Activated CD4-positive, alpha-beta T cell treated with anti-CD3 and anti-CD28 coated beads, Interleukin-2, amount 50 U/mL, for 1 hour (primary cell): Measurements from ENCODE around the gene OSBPL9.

Source experiments
- DNase-seq: peaks from one replicate; pipeline ENCODE4 v3.0.0-alpha.2; 2020

Gene OSBPL9, protein sequence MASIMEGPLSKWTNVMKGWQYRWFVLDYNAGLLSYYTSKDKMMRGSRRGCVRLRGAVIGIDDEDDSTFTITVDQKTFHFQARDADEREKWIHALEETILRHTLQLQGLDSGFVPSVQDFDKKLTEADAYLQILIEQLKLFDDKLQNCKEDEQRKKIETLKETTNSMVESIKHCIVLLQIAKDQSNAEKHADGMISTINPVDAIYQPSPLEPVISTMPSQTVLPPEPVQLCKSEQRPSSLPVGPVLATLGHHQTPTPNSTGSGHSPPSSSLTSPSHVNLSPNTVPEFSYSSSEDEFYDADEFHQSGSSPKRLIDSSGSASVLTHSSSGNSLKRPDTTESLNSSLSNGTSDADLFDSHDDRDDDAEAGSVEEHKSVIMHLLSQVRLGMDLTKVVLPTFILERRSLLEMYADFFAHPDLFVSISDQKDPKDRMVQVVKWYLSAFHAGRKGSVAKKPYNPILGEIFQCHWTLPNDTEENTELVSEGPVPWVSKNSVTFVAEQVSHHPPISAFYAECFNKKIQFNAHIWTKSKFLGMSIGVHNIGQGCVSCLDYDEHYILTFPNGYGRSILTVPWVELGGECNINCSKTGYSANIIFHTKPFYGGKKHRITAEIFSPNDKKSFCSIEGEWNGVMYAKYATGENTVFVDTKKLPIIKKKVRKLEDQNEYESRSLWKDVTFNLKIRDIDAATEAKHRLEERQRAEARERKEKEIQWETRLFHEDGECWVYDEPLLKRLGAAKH

DNA sequence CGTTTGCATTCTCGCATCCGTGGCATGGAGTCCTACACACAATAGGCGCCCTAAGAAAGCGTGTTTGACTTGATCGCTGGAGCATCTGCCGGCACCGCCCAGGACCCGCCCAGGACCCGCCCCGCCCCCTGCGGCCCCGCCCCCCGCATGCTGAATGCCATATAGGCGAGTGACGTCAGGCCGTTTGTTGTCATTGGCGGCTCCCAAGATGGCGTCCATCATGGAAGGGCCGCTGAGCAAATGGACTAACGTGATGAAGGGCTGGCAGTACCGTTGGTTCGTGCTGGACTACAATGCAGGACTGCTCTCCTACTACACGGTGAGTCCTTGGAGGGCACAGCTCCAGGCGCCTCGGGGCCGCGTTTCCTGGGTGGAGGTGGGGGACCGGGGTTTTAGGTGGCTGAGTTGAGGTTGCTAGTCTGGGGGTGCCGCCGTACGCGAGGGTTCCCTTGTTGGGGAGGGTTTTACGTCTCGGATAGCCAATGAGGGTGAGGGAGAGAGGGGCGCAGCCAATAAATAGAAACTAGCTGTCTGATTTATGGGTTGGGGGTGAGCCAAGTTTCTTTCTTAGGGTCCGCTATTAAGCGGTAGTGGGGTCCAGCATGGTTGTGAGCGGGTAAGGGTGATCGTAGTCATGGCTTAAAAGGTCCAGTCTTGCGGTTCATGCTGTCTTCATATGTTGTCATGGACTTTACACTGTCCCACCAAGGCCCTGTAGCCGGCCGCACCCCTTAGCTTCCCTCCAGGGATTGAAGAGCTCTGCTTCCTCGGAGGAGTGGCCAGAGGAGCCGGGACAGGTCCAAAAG lies at the start of gene OSBPL9:
Gene OSBPL9, plus strand, starts transcription at position 190 of the 806 bp plus-strand sequence. Its CDS starts 19 bp downstream, at position 209.
- peak; percentile 88 for DNase-seq

- DNase-seq: no peak
Measured at GRCh38 chr1:51567653-51568052, 49.2 kb upstream of the OSBPL9 start.

- DNase-seq: no peak
Measured at GRCh38 chr1:51568231-51568935, 48.5 kb upstream of the OSBPL9 start.

DNA sequence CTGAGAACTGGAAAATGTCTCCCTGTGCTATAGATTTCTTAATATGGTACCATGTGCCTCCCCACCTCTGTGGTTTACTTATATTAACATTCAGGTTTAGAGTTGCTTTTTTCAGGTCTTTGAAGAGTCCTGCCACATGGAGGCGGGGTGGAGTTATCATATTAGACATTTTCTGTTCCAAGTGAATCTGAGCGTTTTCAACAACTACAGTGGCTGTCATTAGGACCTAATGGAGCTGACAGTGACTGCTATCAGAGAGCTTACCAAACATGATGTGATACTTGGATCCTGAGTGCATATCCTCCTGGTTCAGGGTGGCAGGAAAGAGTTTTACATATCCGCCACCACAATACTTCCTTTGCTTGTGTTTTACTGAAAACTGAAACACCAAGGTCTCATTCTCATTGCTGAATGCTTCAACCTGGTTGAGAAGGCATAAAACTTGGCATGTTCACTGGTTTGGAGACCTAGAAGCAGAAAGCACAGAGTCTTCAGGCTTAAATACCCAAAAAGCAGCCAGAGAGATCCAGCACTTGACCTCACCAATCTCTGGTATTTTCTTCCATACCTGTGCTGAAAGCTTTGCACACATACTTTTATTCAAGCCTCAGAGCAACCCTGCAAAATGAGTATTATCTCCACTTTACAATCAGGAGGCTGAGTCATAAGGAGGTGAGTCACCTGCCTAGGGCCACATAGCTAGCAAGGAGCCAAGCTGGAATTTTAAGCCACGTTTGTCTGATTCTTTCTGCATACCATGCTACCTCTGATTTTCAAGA lies 47.4 kb upstream of the OSBPL9 start:
- DNase-seq: peak; percentile 26

- no peak for DNase-seq
Measured at GRCh38 chr1:51570063-51570710, 46.7 kb upstream of the OSBPL9 start.

DNA sequence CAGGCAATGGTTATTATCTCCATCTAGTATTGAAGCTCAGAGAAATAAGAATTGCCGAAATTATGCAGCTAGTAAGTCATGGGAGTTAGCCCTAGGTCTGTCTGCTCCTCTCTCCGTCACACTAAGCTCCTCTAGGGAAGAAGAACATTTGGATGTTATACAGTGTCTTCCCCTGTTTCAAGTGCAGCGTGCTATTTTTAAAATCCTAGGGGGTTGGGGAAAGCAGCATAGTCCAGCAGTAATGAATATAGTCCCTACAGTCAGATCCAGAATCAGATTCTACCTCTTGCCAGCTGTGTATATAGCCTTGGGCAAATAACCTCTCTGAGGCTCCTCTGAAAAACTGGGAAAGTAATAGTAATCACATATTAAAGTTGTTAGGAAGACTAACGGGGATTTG lies 44.5 kb upstream of the OSBPL9 start:
- DNase-seq: no peak

DNA sequence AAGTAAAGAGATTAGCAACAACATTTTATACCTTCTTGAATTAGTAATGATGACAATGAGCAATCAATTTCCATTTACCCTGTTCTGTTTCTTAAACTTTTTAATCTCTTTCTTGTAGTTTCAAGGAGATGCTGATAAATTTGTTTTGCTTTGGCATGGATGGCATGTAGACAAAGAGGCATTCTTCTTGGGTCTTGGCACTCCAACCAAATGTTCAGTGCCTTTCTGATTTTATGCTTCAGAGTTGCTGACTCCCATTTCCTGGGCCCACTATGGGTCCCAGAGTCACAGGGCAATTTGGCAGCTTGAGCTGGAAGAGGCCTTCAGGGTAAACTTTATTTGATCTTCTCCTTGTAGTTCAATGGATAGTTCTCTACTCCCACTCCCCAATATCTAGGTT lies 42.1 kb upstream of the OSBPL9 start:
- no peak for DNase-seq

- DNase-seq: no peak
Measured at GRCh38 chr1:51575406-51576084, 41.3 kb upstream of the OSBPL9 start.

DNA sequence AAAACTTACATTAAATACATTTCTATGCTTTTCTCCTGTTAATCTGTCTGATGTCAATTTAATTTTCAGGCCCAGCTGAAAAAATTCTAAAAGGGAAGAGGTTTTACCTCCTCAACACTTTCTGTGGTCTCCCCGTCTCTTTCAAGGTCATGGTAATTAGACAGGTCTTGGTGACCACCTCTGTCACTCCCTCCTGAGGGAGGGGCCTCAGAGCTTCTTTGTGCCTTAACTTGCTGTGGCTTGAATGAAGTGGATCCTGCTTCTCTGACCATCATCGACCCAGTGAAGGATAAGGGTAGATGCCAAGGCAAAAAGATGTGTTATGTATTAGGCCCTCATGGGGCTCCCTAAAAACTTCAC lies 40.8 kb upstream of the OSBPL9 start:
- DNase-seq: no peak

- no peak for DNase-seq
Measured at GRCh38 chr1:51576923-51577322, 40.0 kb upstream of the OSBPL9 start.

GRCh38 chr1:51578383-51579109 lies 38.3 kb upstream of the OSBPL9 start:
- no peak for DNase-seq

DNA sequence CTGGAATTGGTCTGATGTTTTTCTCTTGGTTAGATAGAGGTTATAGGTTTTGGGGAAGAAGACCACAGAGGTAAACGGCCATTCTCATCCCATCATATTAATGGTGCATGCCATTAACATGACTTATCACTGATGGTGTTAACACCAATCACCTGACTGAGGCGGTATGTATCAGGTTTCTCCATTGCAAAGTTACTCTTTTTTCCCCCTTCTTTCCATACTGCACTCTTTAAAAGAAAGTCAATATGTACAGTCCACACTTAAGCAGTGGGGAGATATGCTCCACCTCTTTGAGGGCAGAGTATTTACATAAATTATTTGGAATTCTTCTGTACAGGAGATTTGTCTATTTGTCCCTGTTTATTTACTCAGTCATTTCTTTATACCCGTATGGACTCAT lies 35.7 kb upstream of the OSBPL9 start:
- no peak for DNase-seq

- no peak for DNase-seq
Measured at GRCh38 chr1:51583532-51583931, 33.4 kb upstream of the OSBPL9 start.

DNA sequence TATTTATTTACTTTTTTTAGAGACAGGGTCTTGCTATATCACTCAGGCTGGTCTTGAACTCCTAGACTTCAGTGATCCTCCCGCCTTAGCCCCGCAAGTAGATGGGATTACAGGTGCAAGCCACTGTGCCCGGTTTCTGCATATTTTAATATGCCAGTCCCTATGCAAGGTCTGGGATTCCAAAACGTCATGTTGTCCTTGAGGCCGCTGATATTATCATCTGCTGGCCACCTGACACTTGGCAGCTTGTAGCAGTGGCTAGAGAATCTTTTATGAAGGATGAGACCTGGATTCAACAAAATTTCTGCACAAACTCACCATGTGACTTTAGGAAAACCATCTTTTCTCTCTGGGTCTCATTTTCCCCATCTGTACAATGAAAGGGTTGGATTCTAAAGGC lies 32.9 kb upstream of the OSBPL9 start:
- DNase-seq: no peak

GRCh38 chr1:51592711-51593110 lies 24.2 kb upstream of the OSBPL9 start:
- DNase-seq: no peak

DNA sequence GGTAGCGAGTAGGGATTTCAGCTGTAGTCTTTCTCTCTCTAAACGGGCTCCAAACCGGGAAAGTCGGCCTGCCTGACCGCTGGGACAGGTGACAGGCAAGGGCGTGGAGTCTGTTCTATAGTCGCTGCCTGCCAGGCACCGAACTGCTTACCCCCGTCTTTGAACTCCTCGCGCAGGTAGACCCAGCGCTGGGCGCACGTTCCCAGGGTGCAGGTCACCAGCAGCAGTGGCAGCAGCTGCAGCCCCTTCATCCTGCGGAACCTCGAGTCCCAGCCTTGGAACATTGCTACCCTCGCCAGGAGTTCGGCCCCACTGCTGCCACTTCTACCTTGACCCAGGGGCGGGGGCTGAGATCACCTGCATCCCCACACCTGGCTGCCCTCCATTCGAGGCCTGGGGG lies 22.2 kb upstream of the OSBPL9 start:
- no peak for DNase-seq

DNA sequence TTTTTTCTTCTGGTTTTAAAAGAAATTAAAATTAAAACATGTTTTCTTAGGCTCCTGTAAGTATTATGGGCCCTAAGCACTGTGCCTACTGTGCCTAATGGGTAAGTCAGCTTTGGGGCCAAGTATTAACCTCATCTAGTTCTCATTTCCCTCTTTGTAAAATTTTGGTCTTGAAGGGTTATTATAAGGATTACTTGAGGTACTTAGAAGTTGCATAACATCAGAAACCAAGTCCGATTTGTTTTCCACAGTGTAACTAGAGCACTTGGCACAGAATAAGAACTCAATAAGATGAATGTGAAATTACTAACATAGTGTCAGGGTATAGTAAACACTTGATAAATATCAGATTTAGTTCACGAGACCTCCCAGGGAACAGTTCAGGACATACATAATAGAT lies 16.4 kb upstream of the OSBPL9 start:
- no peak for DNase-seq

DNA sequence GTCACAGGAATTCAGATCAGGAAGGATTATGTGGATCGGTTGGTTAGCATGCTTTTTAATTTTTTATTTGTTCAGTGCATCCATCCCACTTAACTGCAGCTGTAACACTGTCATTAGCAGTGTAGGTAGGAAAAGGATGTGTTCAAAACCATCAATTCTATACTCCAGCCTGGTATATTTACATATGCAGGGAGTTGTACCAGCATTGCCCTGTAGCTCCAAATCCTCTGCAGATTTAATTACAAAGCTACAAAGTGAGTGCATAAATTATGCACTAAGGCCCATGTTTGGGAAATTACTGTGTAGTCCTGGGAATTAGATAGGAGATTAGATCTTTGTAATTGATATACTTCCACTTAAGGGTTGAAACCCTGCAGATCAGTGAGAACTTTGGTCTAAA lies 15.9 kb upstream of the OSBPL9 start:
- DNase-seq: no peak

GRCh38 chr1:51605961-51606723 lies 10.8 kb upstream of the OSBPL9 start:
- DNase-seq: no peak
